MM.1S (cell line): ENCODE results near the gene DENND1A.

Experiments used
- DNase-seq: peaks from one replicate; pipeline ENCODE4 v3.0.0-alpha.2; 2015
- H2AFZ ChIP-seq: fragments of 300-600 bp; sonication (generic); 2 replicates; pipeline ENCODE4 v1.6.0; 2016; ENCODE audit warnings: antibody characterized with exemption, low read length
- H3F3A ChIP-seq: fragments of 300-600 bp; sonication (generic); 2 replicates; pipeline ENCODE4 v1.6.1; 2016; ENCODE audit warnings: mild to moderate bottlenecking, antibody characterized with exemption, low read length, moderate library complexity, mixed read lengths; ENCODE audit not compliant: insufficient read depth
- H3K27ac ChIP-seq: fragments of 300-600 bp; sonication (generic); 2 replicates; pipeline ENCODE4 v1.5.1; 2016; ENCODE audit warnings: mild to moderate bottlenecking, low read length
- H3K27me3 ChIP-seq: fragments of 300-600 bp; sonication (generic); replicated peaks from 2 replicates; pipeline ENCODE4 v1.6.0; 2016; ENCODE audit warnings: low read length; ENCODE audit not compliant: insufficient read depth
- H3K36me3 ChIP-seq: fragments of 300-600 bp; sonication (generic); replicated peaks from 2 replicates; pipeline ENCODE4 v1.6.1; 2016; ENCODE audit warnings: mild to moderate bottlenecking, low read length, mixed read lengths; ENCODE audit not compliant: insufficient read depth
- H3K4me1 ChIP-seq: fragments of 300-600 bp; sonication (generic); 2 replicates; pipeline ENCODE4 v1.6.1; 2016; ENCODE audit warnings: low read length, mixed read lengths
- H3K4me2 ChIP-seq: fragments of 300-600 bp; sonication (generic); 2 replicates; pipeline ENCODE4 v1.6.0; 2016; ENCODE audit warnings: low read depth, low read length
- H3K4me3 ChIP-seq: fragments of 300-600 bp; sonication (generic); 2 replicates; pipeline ENCODE4 v1.5.1; 2016; ENCODE audit warnings: low read length, mixed read lengths
- H3K79me2 ChIP-seq: fragments of 300-600 bp; sonication (generic); 2 replicates; pipeline ENCODE4 v1.6.1; 2016; ENCODE audit warnings: mixed run types, low read length, mixed read lengths
- H3K9ac ChIP-seq: fragments of 300-600 bp; sonication (generic); 2 replicates; pipeline ENCODE4 v1.6.1; 2016; ENCODE audit warnings: low read length, mixed read lengths
- H3K9me2 ChIP-seq: fragments of 300-600 bp; sonication (generic); replicated peaks from 2 replicates; pipeline ENCODE4 v1.6.1; 2016; ENCODE audit warnings: mild to moderate bottlenecking, low read length, mixed read lengths; ENCODE audit not compliant: insufficient read depth
- H3K9me3 ChIP-seq: fragments of 300-600 bp; sonication (generic); replicated peaks from 2 replicates; pipeline ENCODE4 v1.6.1; 2016; ENCODE audit warnings: mild to moderate bottlenecking, low read length, mixed read lengths; ENCODE audit not compliant: insufficient read depth
- H4K20me1 ChIP-seq: fragments of 300-600 bp; sonication (generic); 2 replicates; pipeline ENCODE4 v1.6.1; 2016; ENCODE audit warnings: mild to moderate bottlenecking, low read length, moderate library complexity, mixed read lengths; ENCODE audit not compliant: insufficient read depth
- CTCF ChIP-seq: fragments of 300-600 bp; sonication (generic); IDR thresholded peaks from 2 replicates; pipeline ENCODE4 v1.5.1; 2016; ENCODE audit warnings: antibody characterized with exemption, low read length, mixed read lengths
- EZH2 ChIP-seq: fragments of 300-600 bp; sonication (generic); optimal IDR thresholded peaks from 2 replicates; pipeline ENCODE3; 2017; ENCODE audit warnings: low read depth, mild to moderate bottlenecking, antibody characterized with exemption, low read length, mixed read lengths
- EZH2phosphoT487 ChIP-seq: fragments of 300-600 bp; sonication (generic); IDR thresholded peaks from 2 replicates; pipeline ENCODE4 v1.6.1; 2018; ENCODE audit warnings: antibody characterized with exemption, low read length

DENND1A gene

DNA sequence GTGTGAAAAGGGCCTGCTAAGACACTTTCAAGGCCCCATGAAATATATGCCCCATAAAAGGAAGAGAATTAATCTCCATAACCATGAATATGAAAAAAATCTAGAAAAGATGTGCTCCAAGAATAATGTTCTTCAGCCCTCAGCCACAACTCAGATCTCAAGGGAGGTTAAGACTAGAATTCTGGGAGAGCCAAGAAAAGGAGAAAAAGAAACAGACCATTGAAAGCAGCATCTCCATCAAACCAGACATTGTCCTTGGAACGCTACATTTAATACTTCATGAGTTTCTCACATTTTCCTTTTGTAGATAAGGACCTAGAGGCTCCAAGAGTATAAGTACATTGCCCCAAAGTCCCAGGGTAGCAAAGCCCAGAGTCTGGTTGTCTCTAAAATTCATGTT, 270.6 kb downstream of the DENND1A start:
- Histone ChIP-seq H3K27ac (no peak overlapping the region), H3K36me3 (no peaks in the 10 kb centered on the region), H2AFZ (no peak overlapping the region), H3K9me3 (no peaks in the 10 kb centered on the region), H3K4me3 (no peak overlapping the region), H4K20me1 (no peaks in the 10 kb centered on the region), H3K9me2 (no peaks in the 10 kb centered on the region), H3K4me2 (no peak overlapping the region), H3F3A (no peaks in the 10 kb centered on the region; the same call in 1 of the 2 replicates), H3K4me1 (peaks cover 6% of the 10 kb centered on the region), H3K79me2 (no peaks in the 10 kb centered on the region), H3K9ac (no peak overlapping the region), H3K27me3 (no peaks in the 10 kb centered on the region)
- no peak for DNase-seq
- no peak for TF ChIP-seq EZH2phosphoT487
- TF ChIP-seq EZH2: no peak
- TF ChIP-seq CTCF: no peak

GRCh38 chr9:123658792-123659191, 271.1 kb downstream of the DENND1A start:
- H3K4me3 ChIP-seq: no peak overlapping the region
- H3K4me2 ChIP-seq: no peak overlapping the region
- no peak for DNase-seq
- no peaks in the 10 kb centered on the region for H3K36me3 ChIP-seq
- no peak overlapping the region for H3K27ac ChIP-seq
- no peak overlapping the region for H2AFZ ChIP-seq
- no peaks in the 10 kb centered on the region; the same call in 1 of the 2 replicates for H3F3A ChIP-seq
- H3K9ac ChIP-seq: no peak overlapping the region
- TF ChIP-seq CTCF (no peak), EZH2phosphoT487 (no peak), EZH2 (no peak)
- peaks cover 6% of the 10 kb centered on the region for H3K4me1 ChIP-seq
- no peaks in the 10 kb centered on the region for H3K79me2 ChIP-seq
- no peaks in the 10 kb centered on the region for H4K20me1 ChIP-seq
- no peaks in the 10 kb centered on the region for H3K9me3 ChIP-seq
- H3K27me3 ChIP-seq: no peaks in the 10 kb centered on the region
- H3K9me2 ChIP-seq: no peaks in the 10 kb centered on the region

GRCh38 chr9:123657941-123658340, 272.0 kb downstream of the DENND1A start:
- Histone ChIP-seq H2AFZ (no peak overlapping the region), H3K27ac (no peak overlapping the region), H3K9me2 (no peaks in the 10 kb centered on the region), H3K4me1 (peaks cover 6% of the 10 kb centered on the region), H3K27me3 (no peaks in the 10 kb centered on the region), H3K36me3 (no peaks in the 10 kb centered on the region), H3K4me2 (no peak overlapping the region), H3K9me3 (no peaks in the 10 kb centered on the region), H3K4me3 (no peak overlapping the region), H3F3A (no peaks in the 10 kb centered on the region; the same call in 1 of the 2 replicates), H3K79me2 (no peaks in the 10 kb centered on the region), H3K9ac (no peak overlapping the region), H4K20me1 (no peaks in the 10 kb centered on the region)
- no peak for DNase-seq
- TF ChIP-seq EZH2 (no peak), CTCF (no peak), EZH2phosphoT487 (no peak)
